Urothelium cell line (cell line): ENCODE measurements around the gene APBA2.

Source experiments
- DNase-seq: peaks from one replicate; pipeline ENCODE4 v3.0.0; 2011; ENCODE audit warnings: low spot score, mixed read lengths
- FAIRE-seq: peaks from 2 replicates; lab custom pipeline; 2011; peaks lifted over from hg19 to GRCh38; lab: Jason Lieb, UNC

The APBA2 gene

DNA sequence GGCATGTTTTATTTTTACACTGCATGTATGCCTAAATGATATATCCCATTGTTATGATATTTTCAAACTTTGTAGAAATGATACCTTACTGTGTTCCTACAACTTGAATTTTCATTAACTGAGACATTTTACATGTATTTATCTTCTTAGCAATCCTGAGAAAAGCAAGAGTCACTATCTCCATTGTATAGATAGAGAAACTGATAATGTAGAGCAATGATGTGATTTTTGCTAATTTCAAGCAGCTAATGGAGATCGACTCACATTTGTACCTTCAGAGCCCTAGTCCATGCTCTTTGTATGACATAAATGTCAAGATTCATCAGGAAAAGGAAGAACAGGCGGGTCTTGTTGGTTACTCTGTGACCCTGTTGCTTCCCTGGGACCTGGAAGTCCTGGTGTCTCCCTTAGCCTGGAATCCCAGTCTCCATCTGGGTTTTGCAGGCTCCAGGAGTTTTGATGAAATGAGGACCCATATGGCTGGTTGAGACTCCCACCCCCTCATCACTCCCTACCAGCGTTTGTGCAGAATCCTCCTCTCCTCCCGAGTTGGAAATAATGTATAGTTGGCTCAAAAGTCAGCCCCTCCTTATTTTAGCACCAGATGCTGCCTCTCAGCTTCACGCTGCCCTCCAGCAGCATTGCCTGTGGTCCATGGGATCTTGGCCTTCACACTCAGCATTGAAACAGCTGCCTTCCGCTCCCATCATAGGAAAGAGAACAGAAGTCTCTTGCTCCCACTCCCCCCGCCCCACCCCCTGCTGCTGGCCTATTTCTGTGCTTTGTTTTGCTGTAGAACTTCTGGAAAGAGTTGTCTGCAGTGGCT is 67.1 kb downstream of the APBA2 start:
- FAIRE-seq = no peak
- DNase-seq = no peak

DNA sequence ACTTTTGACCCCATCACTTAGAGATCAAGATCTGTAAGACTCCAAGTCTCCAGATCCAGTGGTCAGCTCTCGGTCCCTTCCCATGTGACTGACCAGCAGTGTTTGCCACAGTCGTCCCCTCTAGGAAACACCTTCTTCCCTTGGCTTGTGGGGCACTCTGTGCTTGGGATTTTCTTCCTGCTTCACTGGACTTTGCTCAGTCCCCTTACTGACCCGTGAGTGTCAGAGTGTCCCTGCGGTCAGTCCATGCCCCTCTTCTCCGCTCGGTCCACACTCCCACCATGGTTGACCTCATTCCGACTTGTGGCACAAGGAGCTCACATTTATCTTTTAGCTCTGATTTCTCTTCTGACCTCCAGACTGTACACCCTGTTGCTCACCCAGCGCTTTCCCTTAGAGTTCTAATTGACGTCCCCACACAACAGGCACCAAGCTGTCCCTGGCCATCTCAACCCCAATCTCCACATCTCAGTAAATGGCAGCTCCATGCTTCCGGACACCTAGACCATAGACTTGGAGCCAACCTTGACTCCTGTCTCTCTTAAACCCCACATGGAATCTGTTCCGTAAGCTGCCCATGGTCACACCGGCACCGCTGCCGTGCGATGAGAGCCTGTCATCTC is 67.9 kb downstream of the APBA2 start:
- DNase-seq (no peak), FAIRE-seq (no peak)

DNA sequence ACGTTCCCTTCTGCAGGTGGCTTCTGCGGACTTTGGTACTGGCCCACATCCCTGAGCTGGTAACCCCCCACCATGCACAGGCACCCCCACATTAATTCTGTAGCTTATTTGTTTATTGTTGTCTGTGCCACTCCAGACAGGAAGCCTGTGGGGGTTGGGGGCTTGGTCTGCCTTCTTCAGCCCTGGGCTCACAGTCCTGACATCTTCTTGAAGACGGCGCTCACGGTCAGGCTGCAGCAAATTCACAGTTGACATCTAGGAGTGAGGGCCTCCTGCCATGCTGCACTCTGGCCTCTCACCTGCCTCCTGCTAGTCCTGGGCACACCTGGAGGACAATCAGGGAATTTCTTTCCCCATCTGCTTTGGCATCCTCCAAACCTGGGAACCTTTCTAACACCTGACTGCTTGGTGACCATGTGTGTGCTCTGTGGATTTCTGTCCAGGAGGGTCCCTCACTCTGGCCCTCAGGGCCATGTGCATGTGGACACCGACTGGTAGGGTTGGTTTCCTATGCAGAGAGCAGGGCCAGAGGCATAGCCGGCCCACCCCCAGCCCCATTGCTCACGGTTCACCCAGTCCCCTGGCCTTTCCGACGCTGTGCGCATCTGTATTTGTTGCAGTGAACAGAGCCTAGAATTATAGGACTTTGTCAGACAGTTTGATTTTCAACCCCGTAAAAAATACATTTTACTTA is 68.8 kb downstream of the APBA2 start:
- FAIRE-seq (no peak), DNase-seq (no peak)

GRCh38 chr15:28955160-28955992 is 69.6 kb downstream of the APBA2 start:
- FAIRE-seq (no peak), DNase-seq (no peak)

DNA sequence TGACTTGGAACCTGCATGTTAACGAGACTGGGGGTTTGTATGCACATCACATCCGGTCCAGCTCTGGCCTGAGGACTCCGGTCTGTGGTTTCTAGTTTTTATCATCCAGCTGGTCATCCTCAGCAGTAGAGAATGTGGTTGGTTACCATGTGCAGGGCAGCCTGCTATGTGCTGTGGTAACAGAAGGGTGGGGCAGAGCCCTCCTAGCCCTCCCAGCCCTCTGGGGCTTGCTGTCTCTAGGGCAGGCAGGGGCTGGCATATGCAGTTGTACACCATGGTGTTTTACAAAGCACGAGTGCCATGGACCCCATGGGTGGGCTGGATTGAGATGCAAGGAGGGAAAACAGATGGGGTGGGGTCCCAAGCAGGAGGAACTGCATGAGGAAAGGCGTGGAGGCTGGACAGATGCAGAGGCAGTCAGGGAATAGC is 70.2 kb downstream of the APBA2 start:
- FAIRE-seq = no peak
- no peak for DNase-seq

DNA sequence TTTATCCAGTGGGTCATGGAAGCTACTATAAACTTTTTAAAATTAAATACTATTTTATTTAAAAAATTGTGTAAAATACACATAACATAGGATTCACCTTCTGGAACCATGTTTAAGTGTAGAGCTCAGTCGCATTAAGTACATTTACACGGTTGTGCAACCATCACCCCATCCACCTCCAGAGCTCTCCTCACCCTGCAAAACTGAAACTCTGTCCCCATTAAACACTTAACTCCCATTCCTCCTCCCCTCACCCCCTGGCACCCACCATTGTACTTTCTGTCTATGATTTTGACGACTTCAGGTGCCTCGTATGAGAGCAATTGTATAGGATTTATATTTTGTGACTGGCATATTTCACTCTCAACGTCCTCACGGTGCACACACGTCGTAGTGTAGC is 70.7 kb downstream of the APBA2 start:
- DNase-seq (no peak), FAIRE-seq (no peak)

GRCh38 chr15:28957606-28958498 is 72.1 kb downstream of the APBA2 start:
- DNase-seq = no peak
- FAIRE-seq = no peak

DNA sequence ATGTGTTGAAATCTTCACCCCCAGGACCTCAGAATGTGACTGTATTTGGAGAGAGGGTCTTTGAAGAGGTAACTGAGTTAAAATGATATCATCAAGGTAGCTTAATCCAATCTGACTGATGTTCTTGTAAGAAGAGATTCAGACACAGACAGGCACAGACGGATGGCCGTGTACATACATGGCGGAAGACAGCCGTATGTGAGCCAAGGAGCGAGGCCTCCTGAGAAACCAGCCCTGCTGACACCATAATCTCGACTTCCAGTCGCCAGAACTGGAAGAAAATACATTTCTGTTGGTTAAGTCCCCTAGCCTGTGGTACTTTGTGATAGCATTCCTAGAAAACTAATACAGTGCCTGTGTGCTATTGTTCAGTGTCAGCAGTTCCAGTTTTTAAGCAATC is 73.6 kb downstream of the APBA2 start:
- FAIRE-seq (no peak), DNase-seq (no peak)

DNA sequence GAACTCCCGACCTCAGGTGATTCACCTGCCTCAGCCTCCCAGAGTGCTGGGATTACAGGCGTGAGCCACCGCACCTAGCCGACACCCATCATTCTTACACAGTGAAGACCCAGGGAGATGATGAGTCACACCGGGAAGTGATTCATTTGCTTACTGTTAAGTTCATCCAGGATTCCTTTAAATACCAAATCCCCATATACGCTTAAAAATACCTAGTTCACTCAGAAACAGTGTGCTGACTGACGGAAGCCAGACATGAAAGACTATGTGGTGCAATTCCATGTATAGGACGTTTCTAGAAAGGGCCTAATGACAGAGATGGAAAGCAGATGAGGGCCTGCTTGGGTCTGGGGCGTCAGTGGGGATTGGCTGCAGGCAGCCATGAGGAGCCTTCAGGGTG is 75.2 kb downstream of the APBA2 start:
- FAIRE-seq (no peak), DNase-seq (peak; percentile 63)

DNA sequence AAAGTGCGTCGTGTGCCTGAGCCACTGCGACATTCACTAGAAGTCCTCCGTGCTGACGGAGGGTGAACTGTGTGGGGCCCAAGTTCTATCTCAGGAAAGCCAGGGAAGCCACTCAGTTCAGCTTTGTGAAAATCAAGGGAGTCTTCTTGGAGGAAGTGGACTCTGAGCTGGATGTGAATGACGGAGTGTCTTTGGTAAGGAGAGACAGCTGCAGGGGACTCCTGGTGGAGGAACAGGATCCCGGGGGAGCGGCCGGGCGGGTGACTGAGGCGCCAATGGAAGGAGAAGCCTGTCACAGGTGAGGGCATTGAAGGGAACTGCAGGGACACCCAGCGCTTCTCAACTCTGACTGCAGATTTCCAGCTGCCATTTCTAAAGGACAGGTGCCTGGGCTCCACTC is 75.6 kb downstream of the APBA2 start:
- DNase-seq (no peak), FAIRE-seq (no peak)

DNA sequence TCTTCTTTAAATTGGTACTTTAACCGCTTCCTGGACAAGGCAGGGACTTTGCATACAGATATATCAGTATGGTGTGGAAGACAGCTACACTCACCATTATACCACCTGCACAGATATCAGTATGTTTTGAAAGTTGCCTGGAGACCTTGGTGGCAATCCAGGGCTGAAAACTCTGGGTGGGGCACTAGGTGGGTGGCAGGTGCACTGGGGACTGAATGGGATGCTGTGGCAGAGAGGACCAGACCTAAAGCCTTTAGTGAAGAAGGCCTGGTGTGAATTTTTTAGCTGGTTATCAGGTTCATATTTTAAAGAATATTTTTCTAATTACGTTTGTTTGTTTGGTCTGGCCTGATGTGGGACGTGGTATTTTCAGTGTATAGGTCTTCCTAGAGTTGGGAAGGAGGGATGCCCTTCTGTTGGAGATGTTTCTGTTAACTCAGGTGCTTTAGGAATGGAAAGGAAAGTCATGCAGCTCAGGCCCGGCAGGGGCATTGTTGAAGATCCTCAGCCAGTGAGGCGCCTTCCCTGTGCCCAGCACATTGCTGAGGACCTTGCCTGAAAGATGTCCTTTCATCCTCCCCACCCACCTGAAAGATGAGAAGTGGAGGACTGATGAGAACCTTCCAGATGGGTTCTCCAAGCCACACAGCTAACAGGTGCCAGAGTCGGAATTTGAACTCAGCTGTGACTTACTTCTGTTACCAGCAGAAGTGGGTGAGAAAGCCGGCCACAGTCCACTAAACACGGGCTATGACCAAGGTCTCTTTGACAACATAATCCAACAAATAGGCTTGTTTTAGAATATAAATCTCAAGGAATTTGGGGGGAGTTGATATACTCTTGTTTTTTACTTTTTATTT is 77.3 kb downstream of the APBA2 start:
- no peak for FAIRE-seq
- no peak for DNase-seq

DNA sequence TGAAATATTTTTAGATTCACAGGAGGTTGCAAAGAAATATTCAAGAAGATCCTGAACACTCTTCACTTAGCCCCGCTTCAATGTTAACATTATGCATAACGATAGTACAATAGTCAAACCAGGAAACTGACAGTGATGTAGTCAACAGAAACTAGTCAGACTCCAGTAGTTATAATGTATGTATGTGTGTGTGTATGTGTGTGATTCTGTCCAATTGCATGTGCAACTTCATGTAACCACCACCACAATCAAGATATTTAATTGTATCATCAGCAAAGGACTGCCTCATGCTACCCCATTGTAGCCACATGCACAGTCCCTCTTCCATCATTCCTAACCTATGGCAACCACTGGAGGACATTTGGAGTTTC is 77.9 kb downstream of the APBA2 start:
- FAIRE-seq (no peak), DNase-seq (no peak)

- DNase-seq = no peak
- no peak for FAIRE-seq
These were observed 78.3 kb downstream of the APBA2 start for GRCh38 chr15:28964098-28964497.

GRCh38 chr15:28967066-28967465 is 81.3 kb downstream of the APBA2 start:
- no peak for FAIRE-seq

GRCh38 chr15:28967990-28968389 is 82.2 kb downstream of the APBA2 start:
- no peak for FAIRE-seq

More at GRCh38 chr15:28967066-28967465, 81.3 kb downstream of the APBA2 start:
- no peak for DNase-seq

GRCh38 chr15:28969511-28970085 is 83.8 kb downstream of the APBA2 start:
- peak; percentile 16 for DNase-seq
- no peak for FAIRE-seq

More at GRCh38 chr15:28967990-28968389, 82.2 kb downstream of the APBA2 start:
- no peak for DNase-seq

DNA sequence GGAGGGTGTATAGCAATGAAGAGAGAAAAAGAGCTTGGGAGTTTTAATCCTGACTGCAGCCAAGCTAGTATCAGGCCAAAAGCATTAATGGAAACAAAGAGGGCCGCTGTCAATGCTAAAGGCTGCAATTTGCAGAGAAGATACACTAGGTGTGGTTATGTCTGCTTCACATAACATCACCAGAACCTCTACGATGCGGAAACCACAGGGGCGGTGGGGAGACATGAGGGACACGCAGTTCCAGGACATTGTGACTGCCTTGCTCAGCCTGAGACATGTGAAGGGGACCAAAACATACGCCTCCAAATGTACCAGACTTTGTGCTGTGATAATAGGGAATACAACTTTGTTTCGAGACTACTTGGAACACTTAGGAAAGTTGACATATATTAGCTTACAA is 88.4 kb downstream of the APBA2 start:
- DNase-seq (no peak), FAIRE-seq (no peak)

- FAIRE-seq (no peak), DNase-seq (peak; percentile 52)
These were observed 90.0 kb downstream of the APBA2 start for GRCh38 chr15:28975766-28976179.
